ENCODE results near the gene PCSK4. TPM values are rescaled to one million over a fixed set of nuclear protein-coding genes. Genes with fewer than 3 reads are reported as not detected.

PCSK4 gene
- total RNA-seq, 1 experiment from 2014 or later: 6.4 TPM

- Histone ChIP-seq H3K4me3 (ENCODE audit: low read depth, low read length) (peak within 1 kb of the TSS; percentile 67), H3K9me3 (no peaks in the 10 kb centered on the region), H3K4me1 (peaks cover 28% of the 10 kb centered on the region), H3K36me3 (ENCODE audit: control insufficient read depth, insufficient read depth, low read length) (peaks cover 8% of the 10 kb centered on the region), H3K27me3 (replicated peaks; ENCODE audit: control insufficient read depth, insufficient read depth, low read length) (no peaks in the 10 kb centered on the region)
- ChIA-PET POLR2A (interaction anchor here (0.7 kb wide), 2 partner anchors 37 to 52 kb away, joined by 3 to 4 read pairs; no protein-coding TSS in a partner anchor), CTCF (interaction anchor here (0.6 to 0.8 kb wide), 2 partner anchors 31 to 264 kb away, joined by 3 to 4 read pairs; no protein-coding TSS in a partner anchor)
- Mint-ChIP-seq H3K27ac (ENCODE audit: unreplicated experiment) (peak within 1 kb of the TSS; percentile 96), H3K27me3 (ENCODE audit: insufficient read depth, unreplicated experiment) (no peaks in the 10 kb centered on the region), H3K36me3 (ENCODE audit: insufficient read depth, unreplicated experiment) (peaks cover 86% of the 10 kb centered on the region), H3K9me3 (ENCODE audit: unreplicated experiment) (no peaks in the 10 kb centered on the region), H3K4me3 (ENCODE audit: unreplicated experiment) (peak within 1 kb of the TSS; percentile 87), H3K4me1 (ENCODE audit: low read depth, unreplicated experiment) (peaks cover 10% of the 10 kb centered on the region)
- peak; percentile 92 to 93 for TF ChIP-seq CTCF (IDR thresholded peaks at IDR 0.05; ENCODE audit: insufficient read depth in 1 of 2, low read depth in 1 of 2, low read length in 1 of 2, severe bottlenecking in 1 of 2, unreplicated experiment in 1 of 2)
- peak; percentile 93 to 94 for DNase-seq
- TSS peak; percentile 65 for BruUV-seq (replicated peaks)
- intact Hi-C loops (cut with micrococcal nuclease; ENCODE audit: unreplicated experiment): no loop called here
Observed at GRCh38 chr19:1438035-1438932, 51.9 kb downstream of the PCSK4 start, which contains the start of gene RPS15. Gene RPS15 (plus strand): TSS chr19:1438396. CDS start chr19:1438426, 30 bp downstream.

GRCh38 chr19:1437609-1438008 lies 52.5 kb downstream of the PCSK4 start:
- H3K4me1 ChIP-seq: peaks cover 28% of the 10 kb centered on the region
- peaks cover 8% of the 10 kb centered on the region for H3K36me3 ChIP-seq (ENCODE audit: control insufficient read depth, insufficient read depth, low read length)
- BruUV-seq (replicated peaks): no TSS peak
- no peaks in the 10 kb centered on the region for H3K9me3 ChIP-seq
- TF ChIP-seq CTCF (IDR thresholded peaks at IDR 0.05; ENCODE audit: insufficient read depth in 1 of 2, low read depth in 1 of 2, low read length in 1 of 2, severe bottlenecking in 1 of 2, unreplicated experiment in 1 of 2): no peak
- Mint-ChIP-seq H3K36me3 (ENCODE audit: insufficient read depth, unreplicated experiment) (peaks cover 89% of the 10 kb centered on the region), H3K27me3 (ENCODE audit: insufficient read depth, unreplicated experiment) (no peaks in the 10 kb centered on the region), H3K9me3 (ENCODE audit: unreplicated experiment) (no peaks in the 10 kb centered on the region), H3K27ac (ENCODE audit: unreplicated experiment) (peak overlapping the region; percentile 96), H3K4me3 (ENCODE audit: unreplicated experiment) (peak overlapping the region; percentile 87), H3K4me1 (ENCODE audit: low read depth, unreplicated experiment) (peaks cover 7% of the 10 kb centered on the region)
- no peak overlapping the region for H3K4me3 ChIP-seq (ENCODE audit: low read depth, low read length)
- H3K27me3 ChIP-seq (replicated peaks; ENCODE audit: control insufficient read depth, insufficient read depth, low read length): no peaks in the 10 kb centered on the region
- intact Hi-C loops (cut with micrococcal nuclease; ENCODE audit: unreplicated experiment): no loop called here
- DNase-seq: no peak
- CTCF ChIA-PET: interaction anchor here (0.8 kb wide), 1 partner anchor 32 kb away, joined by 3 read pairs; no protein-coding TSS in a partner anchor
- POLR2A ChIA-PET: no interaction called here

GRCh38 chr19:1435378-1435989 lies 54.7 kb downstream of the PCSK4 start:
- Histone ChIP-seq H3K36me3 (ENCODE audit: control insufficient read depth, insufficient read depth, low read length) (peaks cover 5% of the 10 kb centered on the region), H3K4me3 (ENCODE audit: low read depth, low read length) (no peak overlapping the region), H3K27me3 (replicated peaks; ENCODE audit: control insufficient read depth, insufficient read depth, low read length) (no peaks in the 10 kb centered on the region), H3K4me1 (peaks cover 17% of the 10 kb centered on the region), H3K9me3 (no peaks in the 10 kb centered on the region)
- ChIA-PET CTCF (no interaction called here), POLR2A (no interaction called here)
- no peaks in the 10 kb centered on the region for H3K9me3 Mint-ChIP-seq (ENCODE audit: unreplicated experiment)
- no peak overlapping the region for H3K27ac Mint-ChIP-seq (ENCODE audit: unreplicated experiment)
- TF ChIP-seq CTCF (IDR thresholded peaks at IDR 0.05; ENCODE audit: insufficient read depth in 1 of 2, low read depth in 1 of 2, low read length in 1 of 2, severe bottlenecking in 1 of 2, unreplicated experiment in 1 of 2): no peak
- intact Hi-C loops (cut with micrococcal nuclease; ENCODE audit: unreplicated experiment): no loop called here
- no peak overlapping the region for H3K4me3 Mint-ChIP-seq (ENCODE audit: unreplicated experiment)
- H3K27me3 Mint-ChIP-seq (ENCODE audit: insufficient read depth, unreplicated experiment): no peaks in the 10 kb centered on the region
- no TSS peak for BruUV-seq (replicated peaks)
- no peak for DNase-seq
- no peaks in the 10 kb centered on the region for H3K4me1 Mint-ChIP-seq (ENCODE audit: low read depth, unreplicated experiment)
- peaks cover 86% of the 10 kb centered on the region for H3K36me3 Mint-ChIP-seq (ENCODE audit: insufficient read depth, unreplicated experiment)
